ENCODE results near the gene VSIR. TPM values are rescaled to one million over a fixed set of nuclear protein-coding genes. Genes with fewer than 3 reads are reported as not detected.
A peak's percentile ranks its signal among the peaks of the same experiment; 100 is the strongest.

VSIR gene
- total RNA-seq, 1 donor from 2014 or later = not detected

- no peaks in the 10 kb centered on the region for H3K9me3 Mint-ChIP-seq
- no peaks in the 10 kb centered on the region for H3K27me3 Mint-ChIP-seq (ENCODE audit: low read depth)
These were observed 11.7 kb downstream of the VSIR start for GRCh38 chr10:71761541-71762113.

GRCh38 chr10:71761105-71761511 is 12.2 kb downstream of the VSIR start:
- H3K4me1 Mint-ChIP-seq = peaks cover 6% of the 10 kb centered on the region
- no peaks in the 10 kb centered on the region for H3K36me3 Mint-ChIP-seq (ENCODE audit: low read depth)
- peak overlapping the region; percentile 94 for H3K27ac Mint-ChIP-seq (ENCODE audit: unreplicated experiment)
- H3K9me3 Mint-ChIP-seq = no peaks in the 10 kb centered on the region
- TF ChIP-seq, protein P1, sequence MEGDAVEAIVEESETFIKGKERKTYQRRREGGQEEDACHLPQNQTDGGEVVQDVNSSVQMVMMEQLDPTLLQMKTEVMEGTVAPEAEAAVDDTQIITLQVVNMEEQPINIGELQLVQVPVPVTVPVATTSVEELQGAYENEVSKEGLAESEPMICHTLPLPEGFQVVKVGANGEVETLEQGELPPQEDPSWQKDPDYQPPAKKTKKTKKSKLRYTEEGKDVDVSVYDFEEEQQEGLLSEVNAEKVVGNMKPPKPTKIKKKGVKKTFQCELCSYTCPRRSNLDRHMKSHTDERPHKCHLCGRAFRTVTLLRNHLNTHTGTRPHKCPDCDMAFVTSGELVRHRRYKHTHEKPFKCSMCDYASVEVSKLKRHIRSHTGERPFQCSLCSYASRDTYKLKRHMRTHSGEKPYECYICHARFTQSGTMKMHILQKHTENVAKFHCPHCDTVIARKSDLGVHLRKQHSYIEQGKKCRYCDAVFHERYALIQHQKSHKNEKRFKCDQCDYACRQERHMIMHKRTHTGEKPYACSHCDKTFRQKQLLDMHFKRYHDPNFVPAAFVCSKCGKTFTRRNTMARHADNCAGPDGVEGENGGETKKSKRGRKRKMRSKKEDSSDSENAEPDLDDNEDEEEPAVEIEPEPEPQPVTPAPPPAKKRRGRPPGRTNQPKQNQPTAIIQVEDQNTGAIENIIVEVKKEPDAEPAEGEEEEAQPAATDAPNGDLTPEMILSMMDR (conservative IDR thresholded peaks at IDR 0.05) = no peak
- H3K27me3 Mint-ChIP-seq (ENCODE audit: low read depth) = no peaks in the 10 kb centered on the region
- no peak for DNase-seq (ENCODE audit: low read depth, low spot score)
- H3K4me3 Mint-ChIP-seq = no peak overlapping the region

More at GRCh38 chr10:71761541-71762113, 11.7 kb downstream of the VSIR start:
- Mint-ChIP-seq H3K4me3 (no peak overlapping the region), H3K4me1 (peaks cover 7% of the 10 kb centered on the region), H3K27ac (ENCODE audit: unreplicated experiment) (peak overlapping the region; percentile 94), H3K36me3 (ENCODE audit: low read depth) (no peaks in the 10 kb centered on the region)
- TF ChIP-seq, protein P1 (conservative IDR thresholded peaks at IDR 0.05) = no peak
- no peak for DNase-seq (ENCODE audit: low read depth, low spot score)

DNA sequence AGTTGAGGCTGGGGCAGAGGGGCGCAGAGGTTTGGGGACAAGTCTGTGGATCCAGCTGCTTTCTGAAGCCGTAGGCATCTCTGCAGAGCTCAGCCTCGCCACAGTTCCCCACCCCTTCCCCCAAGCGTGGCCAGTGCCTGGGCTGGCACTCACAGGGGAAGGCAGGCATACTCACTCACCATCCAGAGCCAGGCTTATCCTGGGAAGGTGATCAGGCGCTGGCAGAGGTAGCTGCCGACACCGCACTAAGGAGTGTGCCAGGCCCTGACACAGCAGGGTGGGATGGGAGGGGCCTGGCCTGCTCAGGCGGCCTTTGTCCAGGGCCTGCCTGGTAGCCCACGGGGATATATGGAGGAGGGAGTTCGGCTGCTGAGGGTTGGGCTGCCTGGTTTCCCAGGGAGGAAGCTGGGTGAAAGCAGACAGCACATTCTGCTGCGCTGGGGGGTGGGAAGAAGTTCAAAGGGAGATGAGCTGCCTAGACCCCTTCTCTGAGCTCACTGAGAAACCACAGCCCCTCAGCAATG is 15.9 kb downstream of the VSIR start:
- Mint-ChIP-seq H3K4me3 (no peak overlapping the region), H3K9me3 (no peaks in the 10 kb centered on the region), H3K27me3 (ENCODE audit: low read depth) (no peaks in the 10 kb centered on the region), H3K4me1 (peaks cover 6% of the 10 kb centered on the region), H3K27ac (ENCODE audit: unreplicated experiment) (no peak overlapping the region), H3K36me3 (ENCODE audit: low read depth) (no peaks in the 10 kb centered on the region)
- TF ChIP-seq, protein P1 (conservative IDR thresholded peaks at IDR 0.05) = no peak
- DNase-seq (ENCODE audit: low read depth, low spot score) = no peak

- no peak overlapping the region for H3K4me3 Mint-ChIP-seq
- no peak overlapping the region for H3K27ac Mint-ChIP-seq (ENCODE audit: unreplicated experiment)
- peaks cover 6% of the 10 kb centered on the region for H3K4me1 Mint-ChIP-seq
- no peaks in the 10 kb centered on the region for H3K9me3 Mint-ChIP-seq
- DNase-seq (ENCODE audit: low read depth, low spot score) = no peak
- no peaks in the 10 kb centered on the region for H3K36me3 Mint-ChIP-seq (ENCODE audit: low read depth)
- TF ChIP-seq, protein P1 (conservative IDR thresholded peaks at IDR 0.05) = no peak
- no peaks in the 10 kb centered on the region for H3K27me3 Mint-ChIP-seq (ENCODE audit: low read depth)
These were observed 16.8 kb downstream of the VSIR start for GRCh38 chr10:71756311-71757191.

- TF ChIP-seq, protein P1 (conservative IDR thresholded peaks at IDR 0.05) = no peak
- Mint-ChIP-seq H3K36me3 (ENCODE audit: low read depth) (no peaks in the 10 kb centered on the region), H3K4me3 (no peak overlapping the region), H3K9me3 (no peaks in the 10 kb centered on the region), H3K27me3 (ENCODE audit: low read depth) (no peaks in the 10 kb centered on the region), H3K27ac (ENCODE audit: unreplicated experiment) (no peak overlapping the region), H3K4me1 (peaks cover 6% of the 10 kb centered on the region)
- no peak for DNase-seq (ENCODE audit: low read depth, low spot score)
These were observed 18.0 kb downstream of the VSIR start for GRCh38 chr10:71755179-71755879.

All from neural crest cell (in vitro differentiated cells).